ENCODE data around the gene TAX1BP1. TPM values are rescaled to one million over a fixed set of nuclear protein-coding genes. Genes with fewer than 3 reads are reported as not detected.
A peak's percentile ranks its signal among the peaks of the same experiment; 100 is the strongest.

The TAX1BP1 gene
- total RNA-seq, 5 donors from 2014 or later (not counting 1 experiment from before 2014, with no cell fraction given) = 80.2 to 118 (median 90.2) TPM

DNA sequence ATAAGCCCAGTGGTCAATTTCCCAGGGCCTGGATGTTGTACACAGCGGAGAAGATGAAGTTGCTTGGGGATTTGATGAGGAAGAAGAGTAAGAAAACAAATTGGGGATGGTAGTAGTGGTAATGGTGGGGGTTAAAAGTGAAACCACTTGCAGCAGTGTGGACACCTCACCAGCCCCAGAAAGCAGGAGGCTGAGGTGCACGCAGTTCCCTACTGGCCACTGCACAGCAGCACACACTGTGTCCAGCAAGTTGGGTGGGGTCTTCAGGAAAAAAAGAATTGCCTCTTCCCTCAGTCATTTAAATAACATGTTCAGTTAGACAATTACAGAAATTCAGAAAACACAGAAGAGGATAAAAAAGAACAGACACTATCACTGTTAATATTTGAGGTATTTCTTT is 96.6 kb downstream of the TAX1BP1 start:
- Mint-ChIP-seq H3K27me3 (no peaks in the 10 kb centered on the region), H3K36me3 (peaks cover 36% of the 10 kb centered on the region), H3K4me3 (no peak overlapping the region), H3K4me1 (peaks cover 19 to 25% (median 21%) of the 10 kb centered on the region in 3 donors), H3K27ac (peak overlapping the region; percentile 18 to 60), H3K9me3 (no peaks in the 10 kb centered on the region)
- WGBS (ENCODE audit: insufficient coverage) = 89% methylated on average over 1 of the region's 2 CpGs
- ChIA-PET CTCF (interaction anchor here in 1 of 2 donors (1.1 kb wide), 1 partner anchor 282 kb away, joined by 3 read pairs; no protein-coding TSS in a partner anchor), POLR2A (interaction anchor here in 1 of 2 donors (0.5 kb wide), 1 partner anchor 878 kb away, joined by 5 read pairs; no protein-coding TSS in a partner anchor)
- Histone ChIP-seq H3K4me3 (ENCODE audit: control insufficient read depth in 1 of 2, extremely low read depth in 1 of 2, low read length in 1 of 2) (no peak overlapping the region), H3K27me3 (replicated peaks in 1 of 2; ENCODE audit: control insufficient read depth in 2 of 2, extremely low read depth in 1 of 2, insufficient read depth in 2 of 2, low read length in 1 of 2) (no peaks in the 10 kb centered on the region), H3K4me1 (ENCODE audit: control insufficient read depth in 1 of 2, extremely low read depth in 1 of 2, insufficient read depth in 2 of 2, low read length in 2 of 2) (peaks cover 7 to 13% of the 10 kb centered on the region in 2 experiments), H3K36me3 (ENCODE audit: control insufficient read depth in 2 of 2, extremely low read depth in 1 of 2, insufficient read depth in 1 of 2, low read length in 1 of 2) (peaks cover 5 to 20% of the 10 kb centered on the region in 2 donors), H3K9me3 (no peaks in the 10 kb centered on the region), H3K27ac (ENCODE audit: low read length) (no peak overlapping the region)
- DNase-seq (no peak), ATAC-seq (replicated peaks in 1 of 4) (no peak)

DNA sequence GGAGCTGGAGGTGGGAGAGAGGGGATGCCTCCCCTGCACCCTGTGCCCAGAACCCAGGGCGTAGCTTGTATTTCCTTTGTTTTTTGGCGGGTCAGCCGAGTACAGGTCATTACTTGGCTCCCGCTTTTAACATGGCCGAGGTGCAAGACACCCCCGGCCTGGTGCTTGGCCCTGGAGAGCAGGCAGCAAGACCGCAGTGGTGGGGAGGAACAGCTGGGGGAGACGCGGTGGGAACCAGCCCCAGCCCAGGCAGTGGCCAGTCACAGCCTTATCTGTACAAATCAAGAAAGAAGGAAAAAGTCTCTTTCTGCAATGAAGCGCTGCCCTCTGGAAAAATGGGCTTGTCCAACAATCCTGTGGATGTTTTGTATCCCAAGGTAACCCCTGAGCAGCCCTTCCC is 99.1 kb downstream of the TAX1BP1 start:
- no peak for ATAC-seq (replicated peaks in 1 of 4)
- ChIA-PET POLR2A (no interaction called here), CTCF (no interaction called here)
- Histone ChIP-seq H3K4me1 (ENCODE audit: control insufficient read depth in 1 of 2, extremely low read depth in 1 of 2, insufficient read depth in 2 of 2, low read length in 2 of 2) (peaks cover 7 to 13% of the 10 kb centered on the region in 2 experiments), H3K36me3 (ENCODE audit: control insufficient read depth in 2 of 2, extremely low read depth in 1 of 2, insufficient read depth in 1 of 2, low read length in 1 of 2) (peaks cover 5 to 9% of the 10 kb centered on the region in 2 donors), H3K4me3 (ENCODE audit: control insufficient read depth in 1 of 2, extremely low read depth in 1 of 2, low read length in 1 of 2) (no peak overlapping the region), H3K27ac (ENCODE audit: low read length) (no peak overlapping the region), H3K27me3 (replicated peaks in 1 of 2; ENCODE audit: control insufficient read depth in 2 of 2, extremely low read depth in 1 of 2, insufficient read depth in 2 of 2, low read length in 1 of 2) (no peaks in the 10 kb centered on the region), H3K9me3 (no peaks in the 10 kb centered on the region)
- H3K4me1 Mint-ChIP-seq = peaks cover 19 to 25% (median 21%) of the 10 kb centered on the region in 3 donors
- no peak overlapping the region for H3K27ac Mint-ChIP-seq
- 98% methylated on average over 6 of the region's 10 CpGs for WGBS (ENCODE audit: insufficient coverage)
- no peak overlapping the region for H3K4me3 Mint-ChIP-seq
- H3K9me3 Mint-ChIP-seq = no peaks in the 10 kb centered on the region
- H3K36me3 Mint-ChIP-seq = peaks cover 23% of the 10 kb centered on the region
- DNase-seq = no peak
- H3K27me3 Mint-ChIP-seq = no peaks in the 10 kb centered on the region

DNA sequence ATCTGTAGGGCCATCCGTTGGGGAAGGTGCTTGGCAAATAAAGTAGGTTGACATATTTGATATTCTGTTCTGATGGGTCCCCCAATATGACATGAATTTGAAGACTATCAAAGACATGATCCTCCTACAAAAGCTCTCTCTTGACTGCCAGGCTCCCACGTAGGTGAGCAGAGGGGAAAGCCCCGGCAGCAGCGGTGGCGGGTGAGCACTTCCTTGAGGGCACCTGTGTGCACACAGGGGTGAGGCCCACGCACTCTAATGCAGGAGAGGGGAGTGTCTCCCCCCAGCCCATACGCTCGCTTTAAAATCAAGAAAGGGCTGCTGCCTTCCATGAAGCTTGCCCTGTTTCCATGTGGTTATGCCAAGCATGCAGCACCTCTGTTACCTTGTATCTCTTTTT is 100.4 kb downstream of the TAX1BP1 start:
- Histone ChIP-seq H3K4me3 (ENCODE audit: control insufficient read depth in 1 of 2, extremely low read depth in 1 of 2, low read length in 1 of 2) (no peak overlapping the region), H3K27me3 (replicated peaks in 1 of 2; ENCODE audit: control insufficient read depth in 2 of 2, extremely low read depth in 1 of 2, insufficient read depth in 2 of 2, low read length in 1 of 2) (no peaks in the 10 kb centered on the region), H3K4me1 (ENCODE audit: control insufficient read depth in 1 of 2, extremely low read depth in 1 of 2, insufficient read depth in 2 of 2, low read length in 2 of 2) (peaks cover 7 to 13% of the 10 kb centered on the region in 2 experiments), H3K27ac (ENCODE audit: low read length) (peak overlapping the region; percentile 39), H3K36me3 (ENCODE audit: control insufficient read depth in 2 of 2, extremely low read depth in 1 of 2, insufficient read depth in 1 of 2, low read length in 1 of 2) (peaks cover 5 to 7% of the 10 kb centered on the region in 2 donors), H3K9me3 (no peaks in the 10 kb centered on the region)
- DNase-seq (peak in 34 of 35 experiments; percentile 5 to 68 (median 32)), ATAC-seq (replicated peaks in 1 of 4) (peak; percentile 56 to 92 (median 72))
- H3K27ac Mint-ChIP-seq = peak overlapping the region; percentile 58 to 66
- ChIA-PET POLR2A (no interaction called here), CTCF (interaction anchor here in 1 of 2 donors (0.6 kb wide), 1 partner anchor 25 kb away, joined by 3 read pairs; no protein-coding TSS in a partner anchor)
- H3K4me3 Mint-ChIP-seq = no peak overlapping the region
- H3K4me1 Mint-ChIP-seq = peaks cover 14 to 25% (median 19%) of the 10 kb centered on the region in 3 donors
- peaks cover 17% of the 10 kb centered on the region for H3K36me3 Mint-ChIP-seq
- H3K27me3 Mint-ChIP-seq = no peaks in the 10 kb centered on the region
- WGBS (ENCODE audit: insufficient coverage) = no CpG with 5 or more reads among the region's 8 CpGs
- no peaks in the 10 kb centered on the region for H3K9me3 Mint-ChIP-seq

DNA sequence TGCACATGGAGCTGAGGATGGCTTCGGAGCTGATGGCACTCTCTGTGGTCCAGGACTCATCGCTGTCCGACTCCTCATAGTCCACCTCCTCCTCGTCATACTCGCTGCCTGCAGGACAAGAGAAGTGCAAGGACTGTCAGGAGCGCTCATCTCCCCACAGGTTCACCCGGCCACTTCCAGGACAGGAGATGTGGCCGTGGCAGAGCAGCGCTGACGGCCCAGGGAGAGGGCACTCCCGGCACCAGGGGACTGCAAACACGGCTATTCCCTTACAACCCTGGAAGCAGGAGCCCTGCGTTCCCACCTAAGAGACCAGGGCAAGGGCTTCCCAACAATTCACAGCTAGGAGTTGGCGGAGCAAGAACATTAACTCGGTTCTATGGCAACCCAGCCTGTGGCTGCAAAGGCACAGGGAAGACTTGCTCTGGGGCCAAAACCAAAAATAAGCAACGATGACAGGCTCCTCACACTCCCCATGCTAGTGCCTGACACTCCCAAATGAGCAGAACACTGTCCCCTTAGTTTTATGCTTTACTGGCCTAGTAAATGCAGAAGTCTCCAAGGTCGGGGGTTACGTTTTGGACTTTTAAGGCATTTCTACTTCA is 100.9 kb downstream of the TAX1BP1 start:
- Histone ChIP-seq H3K4me1 (ENCODE audit: control insufficient read depth in 1 of 2, extremely low read depth in 1 of 2, insufficient read depth in 2 of 2, low read length in 2 of 2) (peaks cover 7 to 13% of the 10 kb centered on the region in 2 experiments), H3K4me3 (ENCODE audit: control insufficient read depth in 1 of 2, extremely low read depth in 1 of 2, low read length in 1 of 2) (no peak overlapping the region), H3K27me3 (replicated peaks in 1 of 2; ENCODE audit: control insufficient read depth in 2 of 2, extremely low read depth in 1 of 2, insufficient read depth in 2 of 2, low read length in 1 of 2) (no peaks in the 10 kb centered on the region), H3K27ac (ENCODE audit: low read length) (no peak overlapping the region), H3K36me3 (ENCODE audit: control insufficient read depth in 2 of 2, extremely low read depth in 1 of 2, insufficient read depth in 1 of 2, low read length in 1 of 2) (peaks cover 5 to 7% of the 10 kb centered on the region in 2 donors), H3K9me3 (no peaks in the 10 kb centered on the region)
- WGBS (ENCODE audit: insufficient coverage) = 95% methylated on average over 18 of the region's 18 CpGs
- H3K4me1 Mint-ChIP-seq = peaks cover 14 to 24% (median 19%) of the 10 kb centered on the region in 3 donors
- ChIA-PET CTCF (interaction anchor here in 1 of 2 donors (0.6 kb wide), 1 partner anchor 25 kb away, joined by 3 read pairs; no protein-coding TSS in a partner anchor), POLR2A (interaction anchor here in 1 of 2 donors (0.6 kb wide), 1 partner anchor 90 kb away, joined by 3 read pairs; no protein-coding TSS in a partner anchor)
- ATAC-seq (replicated peaks in 1 of 4) (peak in 1 of 4 experiments; percentile 22), DNase-seq (no peak)
- H3K27ac Mint-ChIP-seq = peak overlapping the region in 1 of 2 donors; percentile 58
- H3K4me3 Mint-ChIP-seq = no peak overlapping the region
- no peaks in the 10 kb centered on the region for H3K9me3 Mint-ChIP-seq
- H3K27me3 Mint-ChIP-seq = no peaks in the 10 kb centered on the region
- H3K36me3 Mint-ChIP-seq = peaks cover 16% of the 10 kb centered on the region

DNA sequence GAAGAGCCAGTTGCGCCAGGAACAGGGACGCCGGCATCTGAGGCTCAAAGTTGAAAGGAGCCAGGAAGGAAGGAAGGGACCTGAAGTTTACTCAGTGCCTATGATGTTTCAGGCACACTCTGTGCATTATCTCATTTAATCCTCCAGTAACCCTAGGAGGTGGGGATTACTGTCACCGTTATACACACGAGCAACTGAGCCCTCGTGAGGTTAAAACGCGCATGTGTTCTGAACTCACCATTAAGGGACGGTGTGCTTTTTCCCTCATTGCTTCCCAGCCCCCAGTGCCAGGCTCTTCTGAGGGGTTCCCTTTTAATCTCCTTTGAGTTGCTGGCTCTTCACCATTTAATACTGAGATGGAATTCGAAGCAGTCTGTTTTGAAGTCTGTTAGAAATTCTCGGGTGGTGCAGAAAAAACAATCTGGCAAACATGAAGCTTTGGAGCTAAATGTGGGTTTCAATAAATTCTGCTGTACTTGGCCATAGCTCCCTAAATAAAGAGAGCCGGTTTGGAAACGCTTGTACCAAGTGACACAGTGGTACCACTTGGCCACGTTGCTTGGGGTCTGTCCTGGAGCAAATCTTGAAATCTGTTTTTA is 102.2 kb downstream of the TAX1BP1 start:
- peaks cover 5 to 7% of the 10 kb centered on the region in 2 donors for H3K36me3 ChIP-seq (ENCODE audit: control insufficient read depth in 2 of 2, extremely low read depth in 1 of 2, insufficient read depth in 1 of 2, low read length in 1 of 2)

DNA sequence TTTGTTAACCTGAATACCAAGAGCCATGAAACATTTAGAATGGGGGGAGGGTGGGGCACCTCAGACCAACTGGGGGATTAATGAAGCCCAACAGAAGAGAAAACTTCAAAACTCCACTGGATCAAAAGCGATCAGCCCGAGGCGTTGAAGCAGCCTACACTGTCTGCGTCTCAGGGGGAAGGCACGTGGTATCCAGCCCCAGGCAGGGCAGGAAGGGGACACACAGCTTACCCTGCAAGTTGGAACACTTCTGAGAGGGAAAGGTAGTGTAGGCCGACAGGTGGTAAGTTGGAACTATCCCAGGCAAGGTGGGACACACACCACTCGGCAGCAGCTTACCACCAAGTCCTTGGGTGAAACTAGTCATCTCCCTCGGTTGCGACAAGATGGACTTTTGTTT is 102.9 kb downstream of the TAX1BP1 start:
- DNase-seq (no peak), ATAC-seq (replicated peaks in 1 of 4) (no peak)
- Mint-ChIP-seq H3K4me3 (no peak overlapping the region), H3K27ac (no peak overlapping the region), H3K36me3 (peaks cover 11% of the 10 kb centered on the region), H3K9me3 (no peaks in the 10 kb centered on the region), H3K27me3 (no peaks in the 10 kb centered on the region), H3K4me1 (peaks cover 14 to 22% (median 19%) of the 10 kb centered on the region in 3 donors)
- POLR2A ChIA-PET = interaction anchor here in 1 of 2 donors (0.6 kb wide), 1 partner anchor 880 kb away, joined by 3 read pairs; no protein-coding TSS in a partner anchor
- H3K36me3 ChIP-seq (ENCODE audit: control insufficient read depth in 2 of 2, extremely low read depth in 1 of 2, insufficient read depth in 1 of 2, low read length in 1 of 2) = peaks cover 5 to 7% of the 10 kb centered on the region in 2 donors
- no peaks in the 10 kb centered on the region for H3K9me3 ChIP-seq
- H3K4me3 ChIP-seq (ENCODE audit: control insufficient read depth in 1 of 2, extremely low read depth in 1 of 2, low read length in 1 of 2) = no peak overlapping the region
- CTCF ChIA-PET = interaction anchor here in 1 of 2 donors (0.6 kb wide), 1 partner anchor 9 kb away, joined by 6 read pairs; no protein-coding TSS in a partner anchor
- 92% methylated on average over 6 of the region's 9 CpGs for WGBS (ENCODE audit: insufficient coverage)
- H3K27ac ChIP-seq (ENCODE audit: low read length) = no peak overlapping the region
- no peaks in the 10 kb centered on the region for H3K27me3 ChIP-seq (replicated peaks in 1 of 2; ENCODE audit: control insufficient read depth in 2 of 2, extremely low read depth in 1 of 2, insufficient read depth in 2 of 2, low read length in 1 of 2)
- peaks cover 7 to 13% of the 10 kb centered on the region in 2 experiments for H3K4me1 ChIP-seq (ENCODE audit: control insufficient read depth in 1 of 2, extremely low read depth in 1 of 2, insufficient read depth in 2 of 2, low read length in 2 of 2)

More for the DNA sequence above, 102.2 kb downstream of the TAX1BP1 start:
- ATAC-seq (replicated peaks in 1 of 4) (no peak), DNase-seq (no peak)
- ChIA-PET POLR2A (interaction anchor here in 1 of 2 donors (0.6 kb wide), 1 partner anchor 880 kb away, joined by 3 read pairs; no protein-coding TSS in a partner anchor), CTCF (interaction anchor here in 1 of 2 donors (0.6 kb wide), 1 partner anchor 10 kb away, joined by 6 read pairs; no protein-coding TSS in a partner anchor)
- Histone ChIP-seq H3K9me3 (no peaks in the 10 kb centered on the region), H3K27ac (ENCODE audit: low read length) (no peak overlapping the region), H3K27me3 (replicated peaks in 1 of 2; ENCODE audit: control insufficient read depth in 2 of 2, extremely low read depth in 1 of 2, insufficient read depth in 2 of 2, low read length in 1 of 2) (no peaks in the 10 kb centered on the region), H3K4me3 (ENCODE audit: control insufficient read depth in 1 of 2, extremely low read depth in 1 of 2, low read length in 1 of 2) (no peak overlapping the region), H3K4me1 (ENCODE audit: control insufficient read depth in 1 of 2, extremely low read depth in 1 of 2, insufficient read depth in 2 of 2, low read length in 2 of 2) (peaks cover 7 to 13% of the 10 kb centered on the region in 2 experiments)
- Mint-ChIP-seq H3K36me3 (peaks cover 11% of the 10 kb centered on the region), H3K4me3 (no peak overlapping the region), H3K9me3 (no peaks in the 10 kb centered on the region), H3K27me3 (no peaks in the 10 kb centered on the region), H3K27ac (peak overlapping the region in 1 of 2 donors; percentile 4), H3K4me1 (peaks cover 14 to 22% (median 19%) of the 10 kb centered on the region in 3 donors)
- 98% methylated on average over 5 of the region's 14 CpGs for WGBS (ENCODE audit: insufficient coverage)
